Measurements from ENCODE around the gene WASHC3. TPM values are rescaled to one million over a fixed set of nuclear protein-coding genes. Genes with fewer than 3 reads are reported as not detected.

The WASHC3 gene
- total RNA-seq, 2 donors from 2014 or later: 18.5 to 32.7 TPM

- H3K36me3 ChIP-seq (replicated peaks in 1 of 2; ENCODE audit: insufficient read depth in 1 of 2, low read depth in 2 of 2): no peaks in the 10 kb centered on the region
- intact Hi-C loops (cut with DNase I): no loop called here
- no peak overlapping the region for H3K4me3 ChIP-seq
- no peaks in the 10 kb centered on the region for H3K27me3 ChIP-seq
- no peak overlapping the region for H3K27ac ChIP-seq
- DNase-seq (no peak), ATAC-seq (no peak)
- H3K9me3 ChIP-seq: no peaks in the 10 kb centered on the region
- H3K4me1 ChIP-seq: no peaks in the 10 kb centered on the region
- TF ChIP-seq CTCF (IDR thresholded peaks at IDR 0.05) (no peak), POLR2A (IDR thresholded peaks at IDR 0.05) (no peak)
- WGBS, 2 donors: 15 to 29% methylated on average over 1 of the region's 1 CpG
These were observed 95.3 kb downstream of the WASHC3 start for GRCh38 chr12:101966496-101966895.

- H3K4me3 ChIP-seq: no peak overlapping the region
- TF ChIP-seq CTCF (IDR thresholded peaks at IDR 0.05): no peak
- TF ChIP-seq POLR2A (IDR thresholded peaks at IDR 0.05): no peak
- DNase-seq (peak; percentile 10 to 69 (median 38)), ATAC-seq (peak; percentile 35)
- H3K9me3 ChIP-seq: peaks cover 0 to 6% (median 0%) of the 10 kb centered on the region in 3 donors
- no peaks in the 10 kb centered on the region for H3K27me3 ChIP-seq
- no peaks in the 10 kb centered on the region for H3K4me1 ChIP-seq
- WGBS, 2 donors: 7 to 13% methylated on average over 1 of the region's 1 CpG
- no peak overlapping the region for H3K27ac ChIP-seq
- H3K36me3 ChIP-seq (replicated peaks in 1 of 2; ENCODE audit: insufficient read depth in 1 of 2, low read depth in 2 of 2): no peaks in the 10 kb centered on the region
- intact Hi-C loops (cut with DNase I): no loop called here
These were observed 98.1 kb downstream of the WASHC3 start for GRCh38 chr12:101963697-101964096.

Other genes with a start within 250 kb of the WASHC3 start
- gene GNPTAB, start 231.0 kb downstream of the WASHC3 start, total RNA-seq: 10 to 100 TPM; 15.5 to 27.2 TPM
- gene DRAM1, start 184.4 kb downstream of the WASHC3 start, total RNA-seq: 10 to 100 TPM in 1 of 2 donors, 1 to 10 TPM in 1; 2.6 to 14.5 TPM
- gene NUP37, start 58.1 kb upstream of the WASHC3 start, total RNA-seq: 10 to 100 TPM; 12.2 TPM
- under 1 TPM in 1 of 2 donors, not detected in 1; 0.52 TPM for gene PARPBP, start 58.2 kb upstream of the WASHC3 start, total RNA-seq
- gene PMCH, start 135.8 kb upstream of the WASHC3 start, total RNA-seq: not detected